ENCODE data around the gene LILRB1. TPM values are rescaled to one million over a fixed set of nuclear protein-coding genes. Genes with fewer than 3 reads are reported as not detected.
"Not testable (repeated sequence)": the region's sequence is repeated elsewhere in the genome, so short reads cannot be mapped to it uniquely, and the experiment has no call there.

The LILRB1 gene
- total RNA-seq, 2 donors from 2014 or later = 0.68 to 1.2 TPM

GRCh38 chr19:54616821-54617560 is 13.3 kb upstream of the LILRB1 start:
- H3K27ac ChIP-seq = no peak overlapping the region
- WGBS = 52% methylated on average over 5 of the region's 5 CpGs
- H3K36me3 ChIP-seq = no peaks in the 10 kb centered on the region
- no peaks in the 10 kb centered on the region for H3K9me3 ChIP-seq
- no peaks in the 10 kb centered on the region for H3K27me3 ChIP-seq (replicated peaks; ENCODE audit: insufficient read depth)
- TF ChIP-seq CTCF (IDR thresholded peaks at IDR 0.05) (no peak), POLR2A (IDR thresholded peaks at IDR 0.05) (no peak), POLR2AphosphoS5 (IDR thresholded peaks at IDR 0.05) (no peak)
- intact Hi-C loops (cut with DNase I) = no loop called here
- no peak overlapping the region for H3K4me3 ChIP-seq
- DNase-seq (ENCODE audit: low spot score) = no peak
- no peaks in the 10 kb centered on the region for H3K4me1 ChIP-seq (replicated peaks)

- H3K4me1 ChIP-seq (replicated peaks) = no peaks in the 10 kb centered on the region
- no peaks in the 10 kb centered on the region for H3K27me3 ChIP-seq (replicated peaks; ENCODE audit: insufficient read depth)
- intact Hi-C loops (cut with DNase I) = no loop called here
- DNase-seq (ENCODE audit: low spot score) = no peak
- TF ChIP-seq POLR2AphosphoS5 (IDR thresholded peaks at IDR 0.05) = no peak
- TF ChIP-seq POLR2A (IDR thresholded peaks at IDR 0.05) = no peak
- TF ChIP-seq CTCF (IDR thresholded peaks at IDR 0.05) = no peak
- H3K4me3 ChIP-seq = no peak overlapping the region
- H3K9me3 ChIP-seq = no peaks in the 10 kb centered on the region
- H3K36me3 ChIP-seq = no peaks in the 10 kb centered on the region
- H3K27ac ChIP-seq = no peak overlapping the region
- WGBS = 66% methylated on average over 4 of the region's 4 CpGs
These were observed 9.8 kb upstream of the LILRB1 start for GRCh38 chr19:54620464-54620863.

- Histone ChIP-seq H3K4me1 (replicated peaks) (no peaks in the 10 kb centered on the region), H3K4me3 (no peak overlapping the region), H3K36me3 (no peaks in the 10 kb centered on the region), H3K9me3 (no peaks in the 10 kb centered on the region), H3K27ac (no peak overlapping the region), H3K27me3 (replicated peaks; ENCODE audit: insufficient read depth) (no peaks in the 10 kb centered on the region)
- 67% methylated on average over 4 of the region's 4 CpGs for WGBS
- no peak for DNase-seq (ENCODE audit: low spot score)
- TF ChIP-seq POLR2A (IDR thresholded peaks at IDR 0.05) (no peak), CTCF (IDR thresholded peaks at IDR 0.05) (no peak), POLR2AphosphoS5 (IDR thresholded peaks at IDR 0.05) (no peak)
- intact Hi-C loops (cut with DNase I) = no loop called here
These were observed 7.9 kb upstream of the LILRB1 start for GRCh38 chr19:54622431-54622830.

- H3K27ac ChIP-seq; H3K4me1 ChIP-seq (replicated peaks); H3K4me3 ChIP-seq; H3K9me3 ChIP-seq; DNase-seq (ENCODE audit: low spot score); H3K27me3 ChIP-seq (replicated peaks; ENCODE audit: insufficient read depth); H3K36me3 ChIP-seq; intact Hi-C loops (cut with DNase I): not testable (repeated sequence)
- 77% methylated on average over 4 of the region's 10 CpGs for WGBS
These were observed 6.0 kb upstream of the LILRB1 start for GRCh38 chr19:54624234-54624633.

GRCh38 chr19:54624934-54625730 is 5.2 kb upstream of the LILRB1 start:
- H3K4me1 ChIP-seq (replicated peaks); DNase-seq (ENCODE audit: low spot score); H3K9me3 ChIP-seq; H3K27me3 ChIP-seq (replicated peaks; ENCODE audit: insufficient read depth); H3K4me3 ChIP-seq; intact Hi-C loops (cut with DNase I); H3K36me3 ChIP-seq; H3K27ac ChIP-seq: not testable (repeated sequence)
- 87% methylated on average over 10 of the region's 15 CpGs for WGBS

Data from prostate gland (tissue), 2 donors.